Mammary epithelial cell (primary cell): ENCODE data around the gene OR5AK2.

Experiments used
- CTCF ChIP-seq, 2 donors: IDR thresholded peaks in 1 of 2; conservative IDR thresholded peaks in 1 of 2; 2 replicates each; pipeline ENCODE4 v1.5.1; 2011 to 2012; ENCODE audit warnings: inconsistent platforms in 2 of 2, low read length in 2 of 2, mild to moderate bottlenecking in 2 of 2, control low read depth in 1 of 2, low read depth in 1 of 2; ENCODE audit not compliant: insufficient read depth in 1 of 2; ENCODE audit errors: extremely low read depth in 1 of 2
- EZH2 ChIP-seq: IDR thresholded peaks from 2 replicates; pipeline ENCODE4 v1.6.1; 2012; ENCODE audit warnings: low read length, inconsistent platforms, borderline replicate concordance

- peak; percentile 41 to 48 for TF ChIP-seq CTCF (conservative IDR thresholded peaks at IDR 0.05 in 1 of 2, IDR thresholded peaks at IDR 0.05 in 1 of 2; ENCODE audit: extremely low read depth in 1 of 2, insufficient read depth in 1 of 2, low read depth in 1 of 2, low read length in 2 of 2)
- TF ChIP-seq EZH2 = no peak
These were observed 13.1 kb downstream of the OR5AK2 start for GRCh38 chr11:57001674-57002401.
